HG03064 (cell line): Measurements from ENCODE around the gene NXPE2.
"Not testable (repeated sequence)": the region's sequence is repeated elsewhere in the genome, so short reads cannot be mapped to it uniquely, and the experiment has no call there.

ENCODE experiments used
- ATAC-seq: cut with Tn5 transposase; IDR thresholded peaks from one replicate; pipeline ENCODE4 v1.9.1; 2021; ENCODE audit warnings: low read depth; ENCODE audit not compliant: unreplicated experiment

NXPE2 gene

GRCh38 chr11:114678125-114679036, at the start of gene NXPE2:
TSS of gene NXPE2 (plus strand) at chr11:114678527. CDS start at chr11:114678576, 49 bp downstream.
- no peak for ATAC-seq

GRCh38 chr11:114631445-114631965, 46.8 kb upstream of the NXPE2 start:
- ATAC-seq: not testable (repeated sequence)

GRCh38 chr11:114639440-114639839, 38.9 kb upstream of the NXPE2 start:
- ATAC-seq: not testable (repeated sequence)

- ATAC-seq: no peak
Observed at GRCh38 chr11:114650661-114651060, 27.7 kb upstream of the NXPE2 start.

GRCh38 chr11:114651145-114651718, 27.1 kb upstream of the NXPE2 start:
- no peak for ATAC-seq

GRCh38 chr11:114653148-114653547, 25.2 kb upstream of the NXPE2 start:
- ATAC-seq: no peak

GRCh38 chr11:114664641-114665040, 13.7 kb upstream of the NXPE2 start:
- no peak for ATAC-seq

- ATAC-seq: no peak
Observed at GRCh38 chr11:114666760-114667159, 11.6 kb upstream of the NXPE2 start.

GRCh38 chr11:114668109-114668508, 10.2 kb upstream of the NXPE2 start:
- no peak for ATAC-seq

GRCh38 chr11:114673661-114674060, 4.7 kb upstream of the NXPE2 start:
- no peak for ATAC-seq

GRCh38 chr11:114679505-114679904, 1.2 kb downstream of the NXPE2 start:
- ATAC-seq: no peak

GRCh38 chr11:114683007-114683406, 4.7 kb downstream of the NXPE2 start:
- ATAC-seq: no peak

GRCh38 chr11:114684636-114685035, 6.3 kb downstream of the NXPE2 start:
- no peak for ATAC-seq

- ATAC-seq: no peak
Observed at GRCh38 chr11:114685097-114685496, 6.8 kb downstream of the NXPE2 start.

GRCh38 chr11:114705280-114706024, 27.1 kb downstream of the NXPE2 start:
- no peak for ATAC-seq

- no peak for ATAC-seq
Observed at GRCh38 chr11:114709960-114710359, 31.6 kb downstream of the NXPE2 start.

- ATAC-seq: no peak
Observed at GRCh38 chr11:114713756-114714155, 35.4 kb downstream of the NXPE2 start.

GRCh38 chr11:114719562-114719961, 41.2 kb downstream of the NXPE2 start:
- ATAC-seq: no peak

GRCh38 chr11:114724916-114725524, 46.7 kb downstream of the NXPE2 start:
- ATAC-seq: no peak

- no peak for ATAC-seq
Observed at GRCh38 chr11:114725623-114726022, 47.3 kb downstream of the NXPE2 start.

GRCh38 chr11:114736806-114737205, 58.5 kb downstream of the NXPE2 start:
- ATAC-seq: no peak
